Stimulated activated CD8-positive, alpha-beta memory T cell treated with anti-CD3 and anti-CD28 coated beads, Interleukin-7, amount 100 ng/mL, for 4 hours (primary cell): ENCODE data around the gene CYP3A4.
"Not testable (repeated sequence)": the region's sequence is repeated elsewhere in the genome, so short reads cannot be mapped to it uniquely, and the experiment has no call there.

Experiments
- DNase-seq, 2 donors: peaks; one replicate each; pipeline ENCODE4 v3.0.0-alpha.2; 2020; ENCODE audit warnings: low read depth in 2 of 2

CYP3A4 gene

GRCh38 chr7:99784007-99784406, at the start of gene CYP3A4:
Gene CYP3A4, minus strand, starts transcription at chr7:99784184. Its CDS starts 103 bp downstream, at chr7:99784081.
- DNase-seq: no peak

GRCh38 chr7:99833289-99833877, 49.4 kb upstream of the CYP3A4 start:
- no peak for DNase-seq

- no peak for DNase-seq
Measured at GRCh38 chr7:99831595-99831994, 47.6 kb upstream of the CYP3A4 start.

GRCh38 chr7:99829524-99830160, 45.7 kb upstream of the CYP3A4 start:
- no peak for DNase-seq

- DNase-seq: no peak
Measured at GRCh38 chr7:99828811-99829210, 44.8 kb upstream of the CYP3A4 start.

GRCh38 chr7:99827040-99827778, 43.2 kb upstream of the CYP3A4 start:
- DNase-seq: no peak

GRCh38 chr7:99825873-99826272, 41.9 kb upstream of the CYP3A4 start:
- no peak for DNase-seq

GRCh38 chr7:99825452-99825851, 41.5 kb upstream of the CYP3A4 start:
- DNase-seq: no peak

GRCh38 chr7:99824091-99824490, 40.1 kb upstream of the CYP3A4 start:
- DNase-seq: no peak

- no peak for DNase-seq
Measured at GRCh38 chr7:99822731-99823718, 39.0 kb upstream of the CYP3A4 start.

GRCh38 chr7:99820408-99821027, 36.5 kb upstream of the CYP3A4 start:
- DNase-seq: no peak

- DNase-seq: no peak
Measured at GRCh38 chr7:99808766-99809165, 24.8 kb upstream of the CYP3A4 start.

GRCh38 chr7:99806839-99807478, 23.0 kb upstream of the CYP3A4 start:
- no peak for DNase-seq

GRCh38 chr7:99805641-99806040, 21.7 kb upstream of the CYP3A4 start:
- no peak for DNase-seq

GRCh38 chr7:99803118-99803517, 19.1 kb upstream of the CYP3A4 start:
- DNase-seq: not testable (repeated sequence)

GRCh38 chr7:99801407-99801806, 17.4 kb upstream of the CYP3A4 start:
- DNase-seq: not testable (repeated sequence)

- DNase-seq: no peak
Measured at GRCh38 chr7:99798972-99799371, 15.0 kb upstream of the CYP3A4 start.

- DNase-seq: not testable (repeated sequence)
Measured at GRCh38 chr7:99795864-99796263, 11.9 kb upstream of the CYP3A4 start.

GRCh38 chr7:99794585-99795502, 10.9 kb upstream of the CYP3A4 start:
- no peak for DNase-seq

- no peak for DNase-seq
Measured at GRCh38 chr7:99793443-99793842, 9.5 kb upstream of the CYP3A4 start.
